GM18861 (cell line): ENCODE results near the gene POU2AF3.

Experiments used
- ATAC-seq: cut with Tn5 transposase; IDR thresholded peaks from one replicate; pipeline ENCODE4 v1.9.1; 2021; ENCODE audit not compliant: unreplicated experiment

The POU2AF3 gene

GRCh38 chr11:111352231-111352746 lies 53.9 kb downstream of the POU2AF3 start:
- no peak for ATAC-seq

- no peak for ATAC-seq
Measured at GRCh38 chr11:111352935-111353710, 54.8 kb downstream of the POU2AF3 start.

GRCh38 chr11:111353776-111354600 lies 55.6 kb downstream of the POU2AF3 start:
- ATAC-seq: no peak

- ATAC-seq: no peak
Measured at GRCh38 chr11:111354601-111354891, 56.2 kb downstream of the POU2AF3 start.

DNA sequence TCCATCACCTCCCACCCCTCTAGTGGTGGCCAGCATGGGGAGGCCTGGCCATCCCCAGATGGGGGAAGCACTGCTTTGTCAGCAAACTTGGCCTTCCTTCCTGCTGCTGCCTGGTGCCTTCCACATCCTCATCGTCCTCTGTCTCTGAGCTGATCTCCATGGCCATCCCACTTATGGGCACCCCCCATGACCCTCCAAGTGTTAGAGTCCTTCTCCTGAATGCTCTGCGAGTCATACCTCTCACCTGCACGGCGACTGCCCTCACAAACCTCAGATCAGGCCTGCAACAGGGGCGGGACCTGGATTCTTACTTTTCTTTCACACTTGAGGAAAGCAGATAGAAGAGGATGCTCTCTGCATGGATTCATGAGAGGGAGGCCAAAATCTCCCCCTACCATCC lies 56.8 kb downstream of the POU2AF3 start:
- no peak for ATAC-seq

- no peak for ATAC-seq
Measured at GRCh38 chr11:111355956-111356659, 57.8 kb downstream of the POU2AF3 start.

DNA sequence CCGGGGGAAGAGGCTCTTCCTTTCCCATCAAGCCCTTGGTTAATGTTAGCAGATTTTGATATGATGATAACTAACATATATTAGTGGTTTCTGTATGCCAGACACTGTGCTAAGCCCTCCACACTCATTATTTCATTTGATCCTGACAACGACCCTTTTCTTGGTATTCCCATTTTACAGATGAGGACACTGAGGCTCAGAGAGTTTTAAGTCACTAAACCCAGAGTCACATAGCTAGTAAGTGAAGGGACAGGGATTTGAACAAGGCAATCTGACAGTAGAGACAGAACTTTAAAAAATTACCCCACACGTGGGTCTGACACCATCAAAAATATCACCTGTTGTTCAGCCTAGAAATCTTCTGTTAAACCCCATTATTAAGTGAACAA lies 58.3 kb downstream of the POU2AF3 start:
- no peak for ATAC-seq

- no peak for ATAC-seq
Measured at GRCh38 chr11:111357150-111358037, 59.0 kb downstream of the POU2AF3 start.
